ENCODE data around the gene SPATA24. TPM values are rescaled to one million over a fixed set of nuclear protein-coding genes. Genes with fewer than 3 reads are reported as not detected.
A peak's percentile ranks its signal among the peaks of the same experiment; 100 is the strongest.
"Not testable (repeated sequence)": the region's sequence is repeated elsewhere in the genome, so short reads cannot be mapped to it uniquely, and the experiment has no call there.

SPATA24 gene
- 12.0 TPM for total RNA-seq

DNA sequence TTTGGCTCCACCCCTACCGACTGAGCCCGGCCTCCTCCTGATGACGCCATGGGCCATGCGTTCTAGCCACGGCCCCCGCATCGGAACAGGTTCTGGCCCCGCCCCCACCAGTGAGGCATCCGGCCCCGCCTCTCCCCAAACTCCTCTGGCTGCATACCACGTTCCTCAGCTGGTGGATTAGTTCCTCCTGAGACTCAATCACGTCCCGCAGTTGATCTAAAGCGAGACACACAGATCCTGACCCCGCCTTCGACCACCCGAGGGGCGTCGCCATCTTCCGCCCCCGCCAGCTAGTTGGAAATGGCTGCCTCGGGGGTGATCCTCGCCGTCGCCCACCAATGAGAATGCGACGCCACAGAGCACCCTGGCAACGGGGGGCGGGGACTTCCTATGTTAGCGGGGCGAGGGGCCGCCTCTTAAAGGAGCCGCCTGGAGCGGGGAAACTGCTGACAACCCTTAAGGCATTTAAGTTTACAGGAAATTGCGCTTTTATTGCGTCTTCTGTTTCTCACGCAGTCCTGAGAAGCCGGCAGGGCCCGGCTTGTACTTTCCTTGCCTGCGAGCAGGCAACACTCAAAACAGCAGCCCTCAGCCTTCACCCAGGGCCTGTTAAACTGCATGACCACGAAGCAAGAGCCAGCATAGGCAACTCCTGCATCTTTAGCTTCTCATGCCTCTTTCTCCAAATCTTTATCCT lies at the start of gene SPATA24:
Gene SPATA24, minus strand, starts transcription at position 303 of the 697 bp plus-strand sequence. Its CDS starts 29 bp downstream, at position 274.
- H3K9ac ChIP-seq (ENCODE audit: low read depth in 1 of 3, low read length in 3 of 3): peak within 1 kb of the TSS; percentile 79 to 93 (median 86)
- peak within 1 kb of the TSS; percentile 84 to 97 (median 94) for H3K4me3 ChIP-seq (ENCODE audit: low read length in 3 of 3)
- no peaks in the 10 kb centered on the region for H3K27me3 ChIP-seq (ENCODE audit: control insufficient read depth in 3 of 3, insufficient read depth in 3 of 3, low read length in 3 of 3)

GRCh38 chr5:139451878-139452660 lies 48.2 kb upstream of the SPATA24 start:
- Histone ChIP-seq H3K36me3 (ENCODE audit: control insufficient read depth in 3 of 3, insufficient read depth in 3 of 3, low read length in 3 of 3) (peaks cover 0 to 2% (median 0%) of the 10 kb centered on the region in 3 donors), H3K27ac (ENCODE audit: low read depth, low read length) (no peak overlapping the region), H3K4me3 (ENCODE audit: low read length in 3 of 3) (no peak overlapping the region), H3K9ac (ENCODE audit: low read depth in 1 of 3, low read length in 3 of 3) (no peak overlapping the region), H3K9me3 (ENCODE audit: control insufficient read depth in 3 of 3, low read length in 3 of 3) (no peaks in the 10 kb centered on the region), H3K4me1 (ENCODE audit: control insufficient read depth in 3 of 3, insufficient read depth in 3 of 3, low read length in 3 of 3) (no peaks in the 10 kb centered on the region), H3K27me3 (ENCODE audit: control insufficient read depth in 3 of 3, insufficient read depth in 3 of 3, low read length in 3 of 3) (no peaks in the 10 kb centered on the region)

More for the DNA sequence above, at the start of gene SPATA24:
- Histone ChIP-seq H3K4me1 (ENCODE audit: control insufficient read depth in 3 of 3, insufficient read depth in 3 of 3, low read length in 3 of 3) (peaks cover 14 to 25% (median 25%) of the 10 kb centered on the region in 3 donors), H3K36me3 (ENCODE audit: control insufficient read depth in 3 of 3, insufficient read depth in 3 of 3, low read length in 3 of 3) (peaks cover 4 to 8% (median 7%) of the 10 kb centered on the region in 3 donors), H3K9me3 (ENCODE audit: control insufficient read depth in 3 of 3, low read length in 3 of 3) (no peaks in the 10 kb centered on the region), H3K27ac (ENCODE audit: low read depth, low read length) (peak within 1 kb of the TSS; percentile 90)

- H3K4me1 ChIP-seq (ENCODE audit: control insufficient read depth in 3 of 3, insufficient read depth in 3 of 3, low read length in 3 of 3): no peaks in the 10 kb centered on the region
- H3K27me3 ChIP-seq (ENCODE audit: control insufficient read depth in 3 of 3, insufficient read depth in 3 of 3, low read length in 3 of 3): no peaks in the 10 kb centered on the region
- no peak overlapping the region for H3K9ac ChIP-seq (ENCODE audit: low read depth in 1 of 3, low read length in 3 of 3)
- H3K4me3 ChIP-seq (ENCODE audit: low read length in 3 of 3): no peak overlapping the region
- H3K27ac ChIP-seq (ENCODE audit: low read depth, low read length): no peak overlapping the region
- H3K9me3 ChIP-seq (ENCODE audit: control insufficient read depth in 3 of 3, low read length in 3 of 3): no peaks in the 10 kb centered on the region
- H3K36me3 ChIP-seq (ENCODE audit: control insufficient read depth in 3 of 3, insufficient read depth in 3 of 3, low read length in 3 of 3): no peaks in the 10 kb centered on the region
Observed at GRCh38 chr5:139451176-139451575, 47.3 kb upstream of the SPATA24 start.

DNA sequence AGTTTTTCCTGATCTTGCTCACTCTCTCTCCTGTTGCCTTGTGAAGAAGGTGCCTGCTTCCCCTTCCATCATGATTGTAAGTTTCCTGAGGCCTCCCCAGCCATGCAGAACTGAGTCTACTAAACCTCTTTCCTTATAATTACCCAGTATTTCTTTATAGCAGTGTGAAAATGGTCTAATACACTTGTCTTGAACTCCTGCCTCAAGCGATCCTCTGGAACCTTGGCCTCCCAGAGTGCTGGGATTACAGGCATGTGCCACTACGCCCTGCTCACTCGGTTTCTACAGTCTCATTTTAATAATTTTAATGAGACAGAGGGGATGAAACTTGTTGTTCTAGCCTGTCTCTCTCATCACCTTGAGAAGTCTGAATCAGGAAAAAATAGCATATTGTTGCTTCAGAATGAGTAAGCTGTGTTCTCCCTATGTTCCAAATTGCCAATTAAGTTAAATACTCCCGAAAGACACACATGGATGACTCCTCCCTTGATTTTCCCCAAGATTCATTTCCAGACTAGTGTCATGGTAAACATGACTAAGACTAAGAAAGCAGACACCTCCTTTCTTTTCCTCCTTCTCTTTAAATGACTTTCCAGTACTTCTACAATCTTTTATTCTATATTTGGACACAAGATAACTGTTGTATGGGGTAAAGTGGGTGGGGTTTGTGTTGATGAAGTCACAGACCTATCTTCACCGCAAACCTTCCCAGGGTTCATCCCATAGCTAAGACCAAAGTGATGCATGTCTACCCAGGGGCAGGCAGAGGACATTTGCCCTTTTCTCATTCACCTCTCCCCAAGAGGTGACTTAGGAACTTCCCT lies 43.3 kb upstream of the SPATA24 start:
- no peaks in the 10 kb centered on the region for H3K9me3 ChIP-seq (ENCODE audit: control insufficient read depth in 3 of 3, low read length in 3 of 3)
- no peaks in the 10 kb centered on the region for H3K36me3 ChIP-seq (ENCODE audit: control insufficient read depth in 3 of 3, insufficient read depth in 3 of 3, low read length in 3 of 3)
- no peak overlapping the region for H3K27ac ChIP-seq (ENCODE audit: low read depth, low read length)
- no peak overlapping the region for H3K4me3 ChIP-seq (ENCODE audit: low read length in 3 of 3)
- peaks cover 0 to 3% (median 0%) of the 10 kb centered on the region in 3 donors for H3K4me1 ChIP-seq (ENCODE audit: control insufficient read depth in 3 of 3, insufficient read depth in 3 of 3, low read length in 3 of 3)
- no peaks in the 10 kb centered on the region for H3K27me3 ChIP-seq (ENCODE audit: control insufficient read depth in 3 of 3, insufficient read depth in 3 of 3, low read length in 3 of 3)
- H3K9ac ChIP-seq (ENCODE audit: low read depth in 1 of 3, low read length in 3 of 3): no peak overlapping the region

DNA sequence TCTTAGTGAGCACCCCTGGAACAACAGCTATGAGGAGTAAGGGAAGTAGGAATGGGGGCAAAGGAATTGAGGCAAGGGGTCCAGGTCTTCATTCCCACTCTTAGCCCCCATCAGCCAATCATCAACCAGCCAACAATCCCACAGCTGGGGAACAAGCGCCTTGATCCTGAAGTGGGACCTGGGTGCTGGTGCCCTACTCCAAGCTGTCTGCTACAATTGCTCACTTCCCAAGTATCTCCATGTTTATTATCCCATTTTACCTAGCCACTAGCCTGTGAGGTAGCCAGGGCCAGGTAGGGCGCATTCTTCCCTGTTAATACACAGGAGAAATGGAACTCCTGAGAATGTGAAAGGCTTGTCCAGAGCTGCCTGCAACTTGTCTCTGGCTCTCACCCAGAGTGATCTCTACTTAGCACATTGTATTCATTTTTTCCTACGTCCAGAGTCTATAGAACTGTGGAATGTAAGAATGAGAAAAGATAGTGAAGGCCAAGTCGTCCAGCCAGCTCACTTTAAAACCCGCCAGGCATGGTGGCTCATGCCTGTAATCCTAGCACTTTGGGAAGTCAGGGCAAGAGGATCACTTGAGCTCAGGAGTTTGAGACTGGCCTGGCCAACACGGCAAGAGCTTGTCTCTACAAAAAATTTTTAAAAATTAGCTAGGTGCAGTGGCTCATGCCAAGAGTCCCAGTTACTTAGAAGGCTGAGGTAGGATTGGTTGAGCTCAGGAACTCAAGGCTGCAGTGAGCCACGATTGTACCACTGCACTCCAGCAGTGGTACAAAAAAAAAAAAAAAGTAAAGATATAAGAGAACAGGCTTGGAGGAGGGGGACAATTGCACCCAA lies 41.7 kb upstream of the SPATA24 start:
- no peaks in the 10 kb centered on the region for H3K36me3 ChIP-seq (ENCODE audit: control insufficient read depth in 3 of 3, insufficient read depth in 3 of 3, low read length in 3 of 3)
- peaks cover 0 to 3% (median 0%) of the 10 kb centered on the region in 3 donors for H3K4me1 ChIP-seq (ENCODE audit: control insufficient read depth in 3 of 3, insufficient read depth in 3 of 3, low read length in 3 of 3)
- H3K4me3 ChIP-seq (ENCODE audit: low read length in 3 of 3): no peak overlapping the region
- no peak overlapping the region for H3K9ac ChIP-seq (ENCODE audit: low read depth in 1 of 3, low read length in 3 of 3)
- no peaks in the 10 kb centered on the region for H3K27me3 ChIP-seq (ENCODE audit: control insufficient read depth in 3 of 3, insufficient read depth in 3 of 3, low read length in 3 of 3)
- H3K27ac ChIP-seq (ENCODE audit: low read depth, low read length): no peak overlapping the region
- no peaks in the 10 kb centered on the region for H3K9me3 ChIP-seq (ENCODE audit: control insufficient read depth in 3 of 3, low read length in 3 of 3)

- no peak overlapping the region for H3K27ac ChIP-seq (ENCODE audit: low read depth, low read length)
- H3K4me1 ChIP-seq (ENCODE audit: control insufficient read depth in 3 of 3, insufficient read depth in 3 of 3, low read length in 3 of 3): peaks cover 5 to 12% (median 5%) of the 10 kb centered on the region in 3 donors
- H3K9me3 ChIP-seq (ENCODE audit: control insufficient read depth in 3 of 3, low read length in 3 of 3): no peaks in the 10 kb centered on the region
- H3K36me3 ChIP-seq (ENCODE audit: control insufficient read depth in 3 of 3, insufficient read depth in 3 of 3, low read length in 3 of 3): no peaks in the 10 kb centered on the region
- H3K4me3 ChIP-seq (ENCODE audit: low read length in 3 of 3): no peak overlapping the region
- no peaks in the 10 kb centered on the region for H3K27me3 ChIP-seq (ENCODE audit: control insufficient read depth in 3 of 3, insufficient read depth in 3 of 3, low read length in 3 of 3)
- H3K9ac ChIP-seq (ENCODE audit: low read depth in 1 of 3, low read length in 3 of 3): no peak overlapping the region
Observed at GRCh38 chr5:139443831-139444453, 40.1 kb upstream of the SPATA24 start.

- H3K9ac ChIP-seq (ENCODE audit: low read depth in 1 of 3, low read length in 3 of 3); H3K4me3 ChIP-seq (ENCODE audit: low read length in 3 of 3); H3K27ac ChIP-seq (ENCODE audit: low read depth, low read length); H3K27me3 ChIP-seq (ENCODE audit: control insufficient read depth in 3 of 3, insufficient read depth in 3 of 3, low read length in 3 of 3); H3K9me3 ChIP-seq (ENCODE audit: control insufficient read depth in 3 of 3, low read length in 3 of 3): not testable (repeated sequence)
- H3K36me3 ChIP-seq (ENCODE audit: control insufficient read depth in 3 of 3, insufficient read depth in 3 of 3, low read length in 3 of 3): peaks cover 6 to 12% (median 7%) of the 10 kb centered on the region in 3 donors
- H3K4me1 ChIP-seq (ENCODE audit: control insufficient read depth in 3 of 3, insufficient read depth in 3 of 3, low read length in 3 of 3): peaks cover 10 to 19% (median 10%) of the 10 kb centered on the region in 3 donors
Observed at GRCh38 chr5:139440416-139440815, 36.5 kb upstream of the SPATA24 start.

GRCh38 chr5:139439013-139439903 lies 35.4 kb upstream of the SPATA24 start, which contains the start of gene DNAJC18:
Gene DNAJC18 (minus strand): TSS chr5:139439525. CDS start chr5:139439445, 80 bp downstream.
- Histone ChIP-seq H3K27me3 (ENCODE audit: control insufficient read depth in 3 of 3, insufficient read depth in 3 of 3, low read length in 3 of 3) (no peaks in the 10 kb centered on the region), H3K4me1 (ENCODE audit: control insufficient read depth in 3 of 3, insufficient read depth in 3 of 3, low read length in 3 of 3) (peaks cover 10 to 19% (median 10%) of the 10 kb centered on the region in 3 donors), H3K27ac (ENCODE audit: low read depth, low read length) (peak within 1 kb of the TSS; percentile 99), H3K36me3 (ENCODE audit: control insufficient read depth in 3 of 3, insufficient read depth in 3 of 3, low read length in 3 of 3) (peaks cover 6 to 14% (median 7%) of the 10 kb centered on the region in 3 donors), H3K4me3 (ENCODE audit: low read length in 3 of 3) (peak within 1 kb of the TSS; percentile 99), H3K9ac (ENCODE audit: low read depth in 1 of 3, low read length in 3 of 3) (peak within 1 kb of the TSS; percentile 98 to 100 (median 99)), H3K9me3 (ENCODE audit: control insufficient read depth in 3 of 3, low read length in 3 of 3) (no peaks in the 10 kb centered on the region)

Data from skeletal muscle tissue (tissue), 4 donors.